Measurements from ENCODE around the gene BAAT.

BAAT gene

GRCh38 chr9:101409079-101409477 is 24.3 kb upstream of the BAAT start:
- Mint-ChIP-seq H3K4me3 (no peak overlapping the region), H3K4me1 (no peaks in the 10 kb centered on the region), H3K9me3 (peaks cover 45% of the 10 kb centered on the region), H3K27ac (no peak overlapping the region), H3K36me3 (peaks cover 59% of the 10 kb centered on the region)
- ATAC-seq (no peak), DNase-seq (ENCODE audit: low spot score in 2 of 2) (no peak)

DNA sequence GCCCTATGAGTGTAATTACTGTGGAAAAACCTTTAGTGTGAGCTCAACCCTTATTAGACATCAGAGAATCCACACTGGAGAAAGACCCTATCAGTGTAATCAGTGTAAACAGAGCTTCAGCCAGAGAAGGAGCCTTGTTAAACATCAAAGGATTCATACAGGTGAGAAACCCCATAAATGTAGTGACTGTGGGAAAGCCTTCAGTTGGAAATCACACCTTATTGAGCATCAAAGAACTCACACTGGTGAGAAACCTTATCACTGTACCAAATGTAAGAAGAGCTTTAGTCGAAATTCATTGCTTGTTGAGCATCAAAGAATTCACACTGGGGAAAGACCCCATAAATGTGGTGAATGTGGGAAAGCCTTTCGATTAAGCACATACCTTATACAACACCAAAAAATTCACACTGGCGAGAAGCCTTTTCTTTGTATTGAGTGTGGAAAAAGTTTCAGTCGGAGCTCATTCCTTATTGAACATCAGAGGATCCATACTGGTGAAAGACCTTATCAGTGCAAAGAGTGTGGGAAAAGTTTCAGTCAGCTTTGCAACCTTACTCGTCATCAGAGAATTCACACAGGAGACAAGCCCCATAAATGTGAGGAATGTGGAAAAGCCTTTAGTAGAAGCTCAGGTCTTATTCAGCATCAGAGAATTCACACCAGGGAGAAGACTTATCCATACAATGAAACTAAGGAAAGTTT is 23.7 kb upstream of the BAAT start:
- ATAC-seq (no peak), DNase-seq (ENCODE audit: low spot score in 2 of 2) (no peak)
- H3K9me3 Mint-ChIP-seq, result peaks cover 45% of the 10 kb centered on the region
- H3K27ac Mint-ChIP-seq, result no peak overlapping the region
- H3K4me3 Mint-ChIP-seq, result no peak overlapping the region
- H3K4me1 Mint-ChIP-seq, result peaks cover 5% of the 10 kb centered on the region
- peaks cover 62% of the 10 kb centered on the region for H3K36me3 Mint-ChIP-seq

GRCh38 chr9:101403516-101404285 is 18.9 kb upstream of the BAAT start:
- Mint-ChIP-seq H3K4me1 (peaks cover 37% of the 10 kb centered on the region), H3K4me3 (no peak overlapping the region), H3K36me3 (peaks cover 91% of the 10 kb centered on the region), H3K27ac (no peak overlapping the region), H3K9me3 (peaks cover 30% of the 10 kb centered on the region)
- DNase-seq (ENCODE audit: low spot score in 2 of 2) (no peak), ATAC-seq (no peak)

DNA sequence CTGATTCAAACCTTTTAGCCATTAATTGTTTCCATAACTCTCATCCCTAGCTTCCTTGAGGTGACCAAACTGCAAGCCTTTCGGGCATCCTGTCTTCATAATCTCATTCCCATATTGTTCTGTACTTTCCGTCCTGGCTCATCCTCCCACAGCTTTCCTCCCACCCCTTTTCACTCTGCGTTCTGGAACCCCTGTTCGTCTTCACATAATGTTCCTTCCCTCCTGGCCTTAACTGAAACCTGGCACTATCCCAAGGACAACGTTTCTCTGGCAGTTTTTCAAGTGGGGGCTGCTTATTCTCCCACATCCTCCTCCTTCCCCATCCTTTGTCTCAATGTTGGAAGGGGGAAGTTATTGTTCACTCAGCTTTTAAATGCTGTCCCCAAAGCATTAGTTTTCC is 15.3 kb upstream of the BAAT start:
- no peak for DNase-seq (ENCODE audit: low spot score in 2 of 2)
- Mint-ChIP-seq H3K4me3 (peak overlapping the region; percentile 89), H3K36me3 (peaks cover 74% of the 10 kb centered on the region), H3K27ac (peak overlapping the region; percentile 23), H3K4me1 (peaks cover 57% of the 10 kb centered on the region), H3K9me3 (peaks cover 11% of the 10 kb centered on the region)
- ATAC-seq, result no peak

DNA sequence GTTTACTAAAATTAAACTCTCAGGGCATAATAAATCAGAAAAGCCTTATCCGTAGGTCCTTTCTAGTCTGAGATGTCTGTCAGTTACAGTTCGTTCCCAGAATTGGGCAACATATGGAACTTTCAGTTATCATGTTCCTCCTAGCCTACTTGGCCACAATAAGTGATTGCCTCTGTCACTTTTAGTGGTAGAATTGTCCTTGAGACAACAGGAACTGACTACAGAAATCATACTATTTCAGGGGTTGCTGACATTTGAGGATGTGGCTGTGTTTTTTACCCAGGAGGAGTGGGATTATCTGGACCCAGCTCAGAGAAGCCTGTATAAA is 14.8 kb upstream of the BAAT start:
- Mint-ChIP-seq H3K36me3 (peaks cover 74% of the 10 kb centered on the region), H3K4me3 (peak overlapping the region; percentile 89), H3K9me3 (peaks cover 6% of the 10 kb centered on the region), H3K27ac (peak overlapping the region; percentile 96), H3K4me1 (peaks cover 62% of the 10 kb centered on the region)
- no peak for ATAC-seq
- DNase-seq (ENCODE audit: low spot score in 2 of 2), result no peak

GRCh38 chr9:101398930-101399642 is 14.3 kb upstream of the BAAT start:
- H3K27ac Mint-ChIP-seq, result peak overlapping the region; percentile 96
- DNase-seq (ENCODE audit: low spot score in 2 of 2) (no peak), ATAC-seq (no peak)
- H3K36me3 Mint-ChIP-seq, result peaks cover 74% of the 10 kb centered on the region
- H3K4me1 Mint-ChIP-seq, result peaks cover 67% of the 10 kb centered on the region
- H3K4me3 Mint-ChIP-seq, result peak overlapping the region; percentile 89
- peaks cover 3% of the 10 kb centered on the region for H3K9me3 Mint-ChIP-seq

DNA sequence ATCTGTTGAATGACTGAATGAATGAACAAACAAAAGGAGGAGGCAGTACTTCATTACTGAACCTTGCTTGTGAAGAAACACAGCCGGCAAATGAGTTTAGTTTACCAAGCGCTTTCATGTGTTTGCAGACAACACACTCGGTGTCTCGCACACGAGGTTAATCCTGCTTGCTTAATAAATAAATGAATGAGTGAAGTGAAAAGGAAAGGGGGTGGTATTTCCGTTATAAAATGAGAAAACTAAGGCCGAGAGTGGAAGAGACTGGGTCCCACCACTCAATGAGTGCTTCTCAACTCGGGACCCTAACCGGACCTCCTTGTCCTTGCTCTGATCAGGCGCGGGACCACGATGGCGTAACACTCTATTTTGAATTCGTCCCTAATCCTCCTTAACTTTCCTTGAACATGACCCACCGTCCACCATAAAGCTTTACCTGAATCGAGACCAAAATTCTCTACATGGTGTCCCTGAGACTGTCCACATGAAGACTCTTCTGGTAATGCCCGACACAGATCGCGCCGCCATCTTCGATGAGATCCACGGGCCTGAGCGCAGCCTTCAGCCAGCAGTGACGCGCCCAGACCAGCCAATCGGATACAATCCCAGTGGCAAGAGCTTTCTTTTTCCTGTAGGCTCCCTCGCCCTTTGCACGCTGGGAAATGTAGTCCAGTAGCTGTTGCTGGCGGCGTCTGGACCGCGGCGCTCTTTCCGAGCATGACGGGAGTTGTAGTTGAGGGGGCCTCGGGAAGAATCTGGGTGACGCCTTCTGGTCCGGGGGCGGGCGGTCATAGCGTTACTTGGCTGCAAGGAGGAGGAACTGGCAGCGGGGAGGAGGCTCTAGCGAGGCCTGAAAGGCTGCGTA is 13.5 kb upstream of the BAAT start, which contains the start of the genes MRPL50 and ZNF189:
Gene MRPL50, minus strand, starts transcription at position 551 of the 862 bp plus-strand sequence. Its CDS starts 26 bp downstream, at position 525.
Gene ZNF189, plus strand, starts transcription at position 784 of the 862 bp plus-strand sequence. CDS start 306 bp downstream, outside the sequence.
- peak within 1 kb of the TSS; percentile 89 for H3K4me3 Mint-ChIP-seq
- peaks cover 72% of the 10 kb centered on the region for H3K36me3 Mint-ChIP-seq
- peak; percentile 83 to 93 for DNase-seq (ENCODE audit: low spot score in 2 of 2)
- peak; percentile 98 for ATAC-seq
- peaks cover 59% of the 10 kb centered on the region for H3K4me1 Mint-ChIP-seq
- no peaks in the 10 kb centered on the region for H3K9me3 Mint-ChIP-seq
- H3K27ac Mint-ChIP-seq, result peak within 1 kb of the TSS; percentile 96

- ATAC-seq (no peak), DNase-seq (ENCODE audit: low spot score in 2 of 2) (no peak)
- peaks cover 66% of the 10 kb centered on the region for H3K36me3 Mint-ChIP-seq
- H3K27ac Mint-ChIP-seq, result peak overlapping the region; percentile 96
- peak overlapping the region; percentile 89 for H3K4me3 Mint-ChIP-seq
- peaks cover 57% of the 10 kb centered on the region for H3K4me1 Mint-ChIP-seq
- H3K9me3 Mint-ChIP-seq, result no peaks in the 10 kb centered on the region
These were observed 12.9 kb upstream of the BAAT start for GRCh38 chr9:101397746-101398067.

DNA sequence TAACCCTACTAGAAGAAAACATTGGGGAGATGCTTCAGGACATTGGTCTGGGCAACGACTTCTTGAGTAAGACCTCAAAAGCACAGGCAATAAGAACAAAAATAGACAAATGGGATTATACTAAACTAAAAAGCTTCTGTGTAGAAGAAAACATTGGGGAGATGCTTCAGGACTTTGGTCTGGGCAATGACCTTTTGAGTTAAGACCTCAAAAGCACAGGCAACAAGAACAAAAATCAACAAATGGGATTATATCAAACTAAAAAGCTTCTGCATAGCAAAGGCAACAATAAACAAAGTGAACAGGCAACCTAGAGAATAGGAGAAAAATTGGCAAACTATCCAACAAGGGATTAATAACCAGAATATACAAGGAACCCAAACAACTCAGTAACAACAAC is 9.9 kb upstream of the BAAT start:
- Mint-ChIP-seq H3K36me3 (peaks cover 54% of the 10 kb centered on the region), H3K4me1 (peaks cover 45% of the 10 kb centered on the region), H3K9me3 (no peaks in the 10 kb centered on the region), H3K4me3 (no peak overlapping the region), H3K27ac (no peak overlapping the region)
- no peak for ATAC-seq
- no peak for DNase-seq (ENCODE audit: low spot score in 2 of 2)

GRCh38 chr9:101393135-101393534 is 8.3 kb upstream of the BAAT start:
- Mint-ChIP-seq H3K4me1 (peaks cover 45% of the 10 kb centered on the region), H3K9me3 (no peaks in the 10 kb centered on the region), H3K4me3 (no peak overlapping the region), H3K36me3 (peaks cover 62% of the 10 kb centered on the region), H3K27ac (no peak overlapping the region)
- ATAC-seq (no peak), DNase-seq (ENCODE audit: low spot score in 2 of 2) (no peak)

- Mint-ChIP-seq H3K9me3 (peaks cover 9% of the 10 kb centered on the region), H3K36me3 (peaks cover 43% of the 10 kb centered on the region), H3K4me1 (peaks cover 16% of the 10 kb centered on the region), H3K4me3 (no peak overlapping the region), H3K27ac (no peak overlapping the region)
- ATAC-seq, result no peak
- no peak for DNase-seq (ENCODE audit: low spot score in 2 of 2)
These were observed 3.7 kb upstream of the BAAT start for GRCh38 chr9:101388507-101388993.

- Mint-ChIP-seq H3K4me1 (peaks cover 14% of the 10 kb centered on the region), H3K27ac (no peak overlapping the region), H3K4me3 (no peak overlapping the region), H3K9me3 (peaks cover 9% of the 10 kb centered on the region), H3K36me3 (peaks cover 42% of the 10 kb centered on the region)
- no peak for DNase-seq (ENCODE audit: low spot score in 2 of 2)
- ATAC-seq, result peak; percentile 65
These were observed 3.2 kb upstream of the BAAT start for GRCh38 chr9:101387871-101388506.

DNA sequence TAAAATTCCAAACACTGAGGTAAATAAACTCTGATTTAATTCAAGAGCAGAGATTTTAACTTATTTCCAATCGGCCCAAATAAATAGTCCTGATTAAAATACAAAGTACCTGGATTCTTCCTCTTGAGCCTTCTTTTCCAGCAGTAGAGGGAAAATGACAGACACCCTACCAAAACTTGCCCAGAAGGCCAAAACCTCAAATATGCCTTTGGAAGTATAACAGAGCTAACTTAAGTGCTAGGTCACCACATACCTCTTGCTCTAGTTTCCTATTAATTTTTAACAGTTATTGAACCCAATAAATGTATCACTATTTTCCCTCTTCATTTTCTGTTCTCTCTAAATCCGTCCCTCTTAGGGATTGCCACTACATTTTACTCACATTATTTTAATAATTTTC is 1.4 kb downstream of the BAAT start:
- H3K27ac Mint-ChIP-seq, result no peak overlapping the region
- ATAC-seq, result no peak

GRCh38 chr9:101381833-101382342 is 2.9 kb downstream of the BAAT start:
- Mint-ChIP-seq H3K4me1 (no peaks in the 10 kb centered on the region), H3K9me3 (peaks cover 9% of the 10 kb centered on the region), H3K4me3 (no peak overlapping the region), H3K36me3 (peaks cover 5% of the 10 kb centered on the region), H3K27ac (no peak overlapping the region)
- no peak for DNase-seq (ENCODE audit: low spot score in 2 of 2)
- ATAC-seq, result no peak

More for the DNA sequence above, 1.4 kb downstream of the BAAT start:
- Mint-ChIP-seq H3K4me3 (no peak overlapping the region), H3K36me3 (peaks cover 12% of the 10 kb centered on the region), H3K9me3 (peaks cover 9% of the 10 kb centered on the region), H3K4me1 (no peaks in the 10 kb centered on the region)
- DNase-seq (ENCODE audit: low spot score in 2 of 2), result no peak

Measured in stimulated activated effector memory CD8-positive, alpha-beta T cell treated with anti-CD3 and anti-CD28 coated beads, Interleukin-12 subunit alpha, Interleukin-12 subunit beta, amount 100 ng/mL, for 72 hours (primary cell).